ENCODE data around the gene PODXL.
"Not testable (repeated sequence)": the region's sequence is repeated elsewhere in the genome, so short reads cannot be mapped to it uniquely, and the experiment has no call there.

DNA sequence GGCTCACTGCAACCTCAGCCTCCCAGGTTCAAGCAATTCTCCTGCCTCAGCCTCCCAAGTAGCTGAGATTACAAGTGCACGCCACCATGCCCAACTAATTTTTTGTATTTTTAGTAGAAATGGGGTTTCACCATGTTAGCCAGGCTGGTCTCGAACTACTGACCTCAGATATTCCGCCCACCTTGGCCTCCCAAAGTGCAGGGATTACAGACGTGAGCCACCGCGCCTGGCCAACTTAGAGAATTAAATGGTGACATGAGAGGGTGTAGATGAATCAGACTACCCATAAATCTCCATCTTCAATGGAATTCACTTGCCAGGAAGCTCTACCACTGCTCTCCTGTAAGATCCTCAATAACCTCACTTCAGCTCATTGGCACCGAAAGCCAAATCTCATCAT, 41.0 kb downstream of the PODXL start:
- TF ChIP-seq, protein P1, sequence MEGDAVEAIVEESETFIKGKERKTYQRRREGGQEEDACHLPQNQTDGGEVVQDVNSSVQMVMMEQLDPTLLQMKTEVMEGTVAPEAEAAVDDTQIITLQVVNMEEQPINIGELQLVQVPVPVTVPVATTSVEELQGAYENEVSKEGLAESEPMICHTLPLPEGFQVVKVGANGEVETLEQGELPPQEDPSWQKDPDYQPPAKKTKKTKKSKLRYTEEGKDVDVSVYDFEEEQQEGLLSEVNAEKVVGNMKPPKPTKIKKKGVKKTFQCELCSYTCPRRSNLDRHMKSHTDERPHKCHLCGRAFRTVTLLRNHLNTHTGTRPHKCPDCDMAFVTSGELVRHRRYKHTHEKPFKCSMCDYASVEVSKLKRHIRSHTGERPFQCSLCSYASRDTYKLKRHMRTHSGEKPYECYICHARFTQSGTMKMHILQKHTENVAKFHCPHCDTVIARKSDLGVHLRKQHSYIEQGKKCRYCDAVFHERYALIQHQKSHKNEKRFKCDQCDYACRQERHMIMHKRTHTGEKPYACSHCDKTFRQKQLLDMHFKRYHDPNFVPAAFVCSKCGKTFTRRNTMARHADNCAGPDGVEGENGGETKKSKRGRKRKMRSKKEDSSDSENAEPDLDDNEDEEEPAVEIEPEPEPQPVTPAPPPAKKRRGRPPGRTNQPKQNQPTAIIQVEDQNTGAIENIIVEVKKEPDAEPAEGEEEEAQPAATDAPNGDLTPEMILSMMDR (IDR thresholded peaks at IDR 0.05), result not testable (repeated sequence)
- TF ChIP-seq TCF7L2 (IDR thresholded peaks at IDR 0.05; ENCODE audit: low read depth, low read length); SIN3A (IDR thresholded peaks at IDR 0.05; ENCODE audit: borderline replicate concordance, insufficient read depth, low read depth, low read length); REST (IDR thresholded peaks at IDR 0.05; ENCODE audit: insufficient read depth in 1 of 2, low read depth in 2 of 2, low read length in 1 of 2): not testable (repeated sequence)
